Esophagus muscularis mucosa (tissue), 4 donors: ENCODE data around the gene ZNF140.

ENCODE experiments used
- EP300 ChIP-seq: sonication (generic); formaldehyde crosslinking; IDR thresholded peaks from one replicate; pipeline ENCODE4 v1.6.1; 2017; ENCODE audit warnings: antibody characterized with exemption
- POLR2A ChIP-seq: fragments of 450-650 bp; IDR thresholded peaks from one replicate; pipeline ENCODE4 v1.6.1; 2017; ENCODE audit warnings: antibody characterized with exemption, moderate library complexity, mild to moderate bottlenecking, low read depth
- POLR2AphosphoS5 ChIP-seq, 2 donors: sonication (generic); formaldehyde crosslinking; IDR thresholded peaks; one replicate each; pipeline ENCODE4 v1.6.1; 2017; ENCODE audit warnings: antibody characterized with exemption in 2 of 2
- TF ChIP-seq, protein P1 (sequence below), 3 experiments: fragments of 200-600 bp in 2 of 3; fragments of 450-650 bp in 1 of 3; sonication (generic) in 2 of 3; IDR thresholded peaks; one replicate each; pipeline ENCODE4 v1.5.1; 2017 to 2019; ENCODE audit warnings: antibody characterized with exemption in 3 of 3, mild to moderate bottlenecking in 2 of 3, moderate library complexity in 1 of 3

DNA sequence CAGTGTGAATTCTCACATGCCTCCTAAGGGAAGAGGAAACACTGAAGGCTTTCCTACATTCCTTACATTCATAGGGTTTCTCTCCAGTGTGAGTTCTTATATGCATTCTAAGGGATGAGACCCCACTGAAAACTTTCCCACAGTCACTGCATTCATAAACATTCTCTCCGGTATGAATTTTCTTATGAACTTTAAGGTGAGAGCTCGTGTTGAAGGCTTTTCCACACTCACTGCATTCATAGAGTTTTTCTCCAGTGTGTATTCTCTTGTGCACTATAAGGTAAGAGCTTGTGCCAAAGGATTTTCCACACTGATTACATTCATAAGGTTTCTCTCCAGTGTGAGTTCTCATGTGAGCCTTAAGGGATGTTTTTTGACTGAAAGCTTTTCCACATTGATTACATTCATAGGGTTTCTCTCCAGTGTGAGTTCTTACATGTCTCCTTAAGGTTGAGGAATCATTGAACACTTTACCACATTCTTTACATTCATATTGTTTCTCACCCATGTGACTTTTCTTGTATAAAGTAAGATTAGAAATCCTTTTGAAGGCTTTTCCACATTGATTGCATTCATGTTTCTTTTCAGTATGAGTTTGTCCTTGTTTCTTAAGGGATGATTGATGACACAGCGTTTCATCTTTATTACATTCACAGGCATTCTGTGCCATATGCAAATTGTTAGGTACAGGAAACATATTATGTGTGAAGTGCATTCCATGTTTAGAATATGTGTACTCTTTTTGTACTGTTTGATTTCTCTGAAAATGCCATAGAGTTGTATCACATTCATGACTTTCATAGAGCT, 39.9 kb downstream of the ZNF140 start:
- TF ChIP-seq, protein P1, sequence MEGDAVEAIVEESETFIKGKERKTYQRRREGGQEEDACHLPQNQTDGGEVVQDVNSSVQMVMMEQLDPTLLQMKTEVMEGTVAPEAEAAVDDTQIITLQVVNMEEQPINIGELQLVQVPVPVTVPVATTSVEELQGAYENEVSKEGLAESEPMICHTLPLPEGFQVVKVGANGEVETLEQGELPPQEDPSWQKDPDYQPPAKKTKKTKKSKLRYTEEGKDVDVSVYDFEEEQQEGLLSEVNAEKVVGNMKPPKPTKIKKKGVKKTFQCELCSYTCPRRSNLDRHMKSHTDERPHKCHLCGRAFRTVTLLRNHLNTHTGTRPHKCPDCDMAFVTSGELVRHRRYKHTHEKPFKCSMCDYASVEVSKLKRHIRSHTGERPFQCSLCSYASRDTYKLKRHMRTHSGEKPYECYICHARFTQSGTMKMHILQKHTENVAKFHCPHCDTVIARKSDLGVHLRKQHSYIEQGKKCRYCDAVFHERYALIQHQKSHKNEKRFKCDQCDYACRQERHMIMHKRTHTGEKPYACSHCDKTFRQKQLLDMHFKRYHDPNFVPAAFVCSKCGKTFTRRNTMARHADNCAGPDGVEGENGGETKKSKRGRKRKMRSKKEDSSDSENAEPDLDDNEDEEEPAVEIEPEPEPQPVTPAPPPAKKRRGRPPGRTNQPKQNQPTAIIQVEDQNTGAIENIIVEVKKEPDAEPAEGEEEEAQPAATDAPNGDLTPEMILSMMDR (IDR thresholded peaks at IDR 0.05), result no peak
- TF ChIP-seq POLR2A, result no peak
- TF ChIP-seq POLR2AphosphoS5 (IDR thresholded peaks at IDR 0.05), result no peak
- TF ChIP-seq EP300, result no peak
